Osteocyte (in vitro differentiated cells): ENCODE results near the gene PPP1R15A. TPM values are rescaled to one million over a fixed set of nuclear protein-coding genes. Genes with fewer than 3 reads are reported as not detected.
"Not testable (repeated sequence)": the region's sequence is repeated elsewhere in the genome, so short reads cannot be mapped to it uniquely, and the experiment has no call there.

Source experiments
- DNase-seq: peaks from one replicate; pipeline ENCODE4 v3.0.0; 2021; ENCODE audit warnings: mixed read lengths; ENCODE audit not compliant: unreplicated experiment; ENCODE audit errors: extremely low spot score
- H3K27ac Mint-ChIP-seq: one replicate; pipeline ENCODE4 v1.8.0; 2021; ENCODE audit warnings: mild to moderate bottlenecking, mixed read lengths; ENCODE audit not compliant: unreplicated experiment
- H3K27me3 Mint-ChIP-seq: one replicate; pipeline ENCODE4 v1.8.0; 2021; ENCODE audit warnings: mixed read lengths; ENCODE audit not compliant: unreplicated experiment
- H3K36me3 Mint-ChIP-seq: one replicate; pipeline ENCODE4 v1.8.0; 2021; ENCODE audit warnings: mixed read lengths; ENCODE audit not compliant: unreplicated experiment
- H3K4me1 Mint-ChIP-seq: one replicate; pipeline ENCODE4 v1.8.0; 2021; ENCODE audit warnings: mixed read lengths; ENCODE audit not compliant: unreplicated experiment
- H3K4me3 Mint-ChIP-seq: one replicate; pipeline ENCODE4 v1.8.0; 2021; ENCODE audit warnings: mild to moderate bottlenecking, moderate library complexity, mixed read lengths; ENCODE audit not compliant: unreplicated experiment
- H3K9me3 Mint-ChIP-seq: one replicate; pipeline ENCODE4 v1.8.0; 2021; ENCODE audit warnings: mixed read lengths; ENCODE audit not compliant: unreplicated experiment
- total RNA-seq: library from RNA; stranded (reverse); gene quantifications from 2 replicates; pipeline ENCODE4 v1.2.1, GENCODE V29; 2021
- TF ChIP-seq, protein P1 (sequence below): fragments of 200-600 bp; sonication (generic); IDR thresholded peaks from 2 replicates; pipeline ENCODE4 v1.5.0; 2021; ENCODE audit warnings: antibody characterized with exemption, mild to moderate bottlenecking, moderate library complexity

PPP1R15A gene
- total RNA-seq, 1 donor from 2014 or later: 118 TPM

DNA sequence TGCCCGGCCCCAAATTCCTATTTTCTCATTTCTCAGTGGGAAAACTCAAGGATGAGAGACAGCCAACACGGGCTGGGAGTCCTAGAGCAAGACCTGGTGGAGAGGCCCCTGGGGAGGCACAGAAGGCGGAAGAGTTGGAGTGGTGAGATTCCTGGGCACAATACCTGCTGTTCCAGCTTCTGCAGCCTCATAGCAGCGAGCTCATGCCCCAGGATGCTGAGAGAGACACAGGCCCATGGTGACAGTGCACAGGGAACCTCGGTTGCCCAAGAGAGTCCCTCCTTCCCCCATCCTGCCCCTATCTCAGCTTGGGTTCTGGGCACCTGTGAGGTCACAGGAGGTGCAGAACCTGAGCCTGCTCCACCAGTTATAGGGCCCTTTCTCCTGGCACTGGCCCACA is 25.0 kb downstream of the PPP1R15A start:
- TF ChIP-seq, protein P1, sequence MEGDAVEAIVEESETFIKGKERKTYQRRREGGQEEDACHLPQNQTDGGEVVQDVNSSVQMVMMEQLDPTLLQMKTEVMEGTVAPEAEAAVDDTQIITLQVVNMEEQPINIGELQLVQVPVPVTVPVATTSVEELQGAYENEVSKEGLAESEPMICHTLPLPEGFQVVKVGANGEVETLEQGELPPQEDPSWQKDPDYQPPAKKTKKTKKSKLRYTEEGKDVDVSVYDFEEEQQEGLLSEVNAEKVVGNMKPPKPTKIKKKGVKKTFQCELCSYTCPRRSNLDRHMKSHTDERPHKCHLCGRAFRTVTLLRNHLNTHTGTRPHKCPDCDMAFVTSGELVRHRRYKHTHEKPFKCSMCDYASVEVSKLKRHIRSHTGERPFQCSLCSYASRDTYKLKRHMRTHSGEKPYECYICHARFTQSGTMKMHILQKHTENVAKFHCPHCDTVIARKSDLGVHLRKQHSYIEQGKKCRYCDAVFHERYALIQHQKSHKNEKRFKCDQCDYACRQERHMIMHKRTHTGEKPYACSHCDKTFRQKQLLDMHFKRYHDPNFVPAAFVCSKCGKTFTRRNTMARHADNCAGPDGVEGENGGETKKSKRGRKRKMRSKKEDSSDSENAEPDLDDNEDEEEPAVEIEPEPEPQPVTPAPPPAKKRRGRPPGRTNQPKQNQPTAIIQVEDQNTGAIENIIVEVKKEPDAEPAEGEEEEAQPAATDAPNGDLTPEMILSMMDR: no peak
- Mint-ChIP-seq H3K9me3 (no peaks in the 10 kb centered on the region), H3K27ac (no peak overlapping the region), H3K4me1 (peaks cover 21% of the 10 kb centered on the region), H3K4me3 (no peak overlapping the region), H3K27me3 (no peaks in the 10 kb centered on the region), H3K36me3 (peaks cover 5% of the 10 kb centered on the region)
- DNase-seq: no peak

DNA sequence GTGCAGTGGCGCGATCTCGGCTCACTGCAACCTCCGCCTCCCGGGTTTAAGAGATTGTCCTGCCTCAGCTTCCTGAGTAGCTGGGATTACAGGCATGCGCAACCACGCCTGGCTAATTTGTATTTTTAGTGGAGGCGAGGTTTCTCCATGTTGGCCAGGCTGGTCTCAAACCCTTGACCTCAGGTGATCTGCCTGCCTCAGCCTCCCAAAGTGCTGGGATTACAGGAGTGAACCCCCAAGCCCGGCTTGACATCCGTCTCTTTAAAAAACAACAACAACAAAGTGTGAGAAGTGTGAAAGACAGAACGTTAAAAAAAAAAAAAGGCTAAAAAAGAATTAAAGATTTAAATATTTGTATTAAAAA is 27.1 kb downstream of the PPP1R15A start:
- peaks cover 26% of the 10 kb centered on the region for H3K4me1 Mint-ChIP-seq
- peak overlapping the region; percentile 97 for H3K27ac Mint-ChIP-seq
- H3K27me3 Mint-ChIP-seq, DNase-seq, H3K9me3 Mint-ChIP-seq, H3K36me3 Mint-ChIP-seq: not testable (repeated sequence)
- H3K4me3 Mint-ChIP-seq: peak overlapping the region; percentile 95

DNA sequence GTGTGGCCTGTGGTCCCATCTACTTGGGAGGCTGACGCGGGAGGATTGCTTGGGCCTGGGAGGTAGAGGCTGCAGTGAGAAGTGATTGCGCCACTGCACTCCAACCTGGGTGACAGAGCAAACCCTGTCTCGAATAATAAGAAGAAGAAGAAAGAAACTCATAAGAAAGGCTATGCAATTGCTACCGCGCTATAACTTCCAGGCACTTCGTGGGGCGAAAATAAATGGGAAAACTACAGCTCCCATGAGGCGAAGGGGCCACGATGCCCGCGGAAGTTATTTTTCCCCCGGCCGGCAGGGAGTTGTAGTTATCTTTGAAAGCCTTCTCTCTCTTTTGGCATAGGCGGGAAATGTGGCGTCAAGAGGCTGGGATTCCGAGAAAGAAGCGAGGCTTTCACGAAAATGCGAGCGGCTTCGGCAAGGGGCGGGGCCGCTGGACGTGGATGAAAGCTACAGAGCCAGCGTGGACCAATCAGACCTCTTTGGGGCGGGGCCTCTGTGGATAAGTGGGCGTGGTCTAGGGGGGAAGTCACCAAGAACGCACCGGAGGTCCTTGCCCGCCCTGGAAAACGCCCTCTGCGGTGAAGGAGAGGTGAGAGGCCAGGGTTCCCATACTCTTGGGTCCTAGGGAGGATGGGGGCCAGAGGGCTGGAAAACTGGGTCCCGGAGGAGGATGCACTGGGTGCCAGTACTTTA is 27.7 kb downstream of the PPP1R15A start, which contains the start of gene NUCB1:
TSS of gene NUCB1 (plus strand) at position 532 of the 696 bp plus-strand sequence. CDS start 485 bp downstream, outside the sequence.
- H3K4me3 Mint-ChIP-seq: peak within 1 kb of the TSS; percentile 95
- H3K27me3 Mint-ChIP-seq: no peaks in the 10 kb centered on the region
- peak; percentile 99 for DNase-seq
- H3K27ac Mint-ChIP-seq: peak within 1 kb of the TSS; percentile 97
- no peaks in the 10 kb centered on the region for H3K9me3 Mint-ChIP-seq
- peaks cover 9% of the 10 kb centered on the region for H3K36me3 Mint-ChIP-seq
- TF ChIP-seq, protein P1: peak; percentile 40
- peaks cover 26% of the 10 kb centered on the region for H3K4me1 Mint-ChIP-seq

DNA sequence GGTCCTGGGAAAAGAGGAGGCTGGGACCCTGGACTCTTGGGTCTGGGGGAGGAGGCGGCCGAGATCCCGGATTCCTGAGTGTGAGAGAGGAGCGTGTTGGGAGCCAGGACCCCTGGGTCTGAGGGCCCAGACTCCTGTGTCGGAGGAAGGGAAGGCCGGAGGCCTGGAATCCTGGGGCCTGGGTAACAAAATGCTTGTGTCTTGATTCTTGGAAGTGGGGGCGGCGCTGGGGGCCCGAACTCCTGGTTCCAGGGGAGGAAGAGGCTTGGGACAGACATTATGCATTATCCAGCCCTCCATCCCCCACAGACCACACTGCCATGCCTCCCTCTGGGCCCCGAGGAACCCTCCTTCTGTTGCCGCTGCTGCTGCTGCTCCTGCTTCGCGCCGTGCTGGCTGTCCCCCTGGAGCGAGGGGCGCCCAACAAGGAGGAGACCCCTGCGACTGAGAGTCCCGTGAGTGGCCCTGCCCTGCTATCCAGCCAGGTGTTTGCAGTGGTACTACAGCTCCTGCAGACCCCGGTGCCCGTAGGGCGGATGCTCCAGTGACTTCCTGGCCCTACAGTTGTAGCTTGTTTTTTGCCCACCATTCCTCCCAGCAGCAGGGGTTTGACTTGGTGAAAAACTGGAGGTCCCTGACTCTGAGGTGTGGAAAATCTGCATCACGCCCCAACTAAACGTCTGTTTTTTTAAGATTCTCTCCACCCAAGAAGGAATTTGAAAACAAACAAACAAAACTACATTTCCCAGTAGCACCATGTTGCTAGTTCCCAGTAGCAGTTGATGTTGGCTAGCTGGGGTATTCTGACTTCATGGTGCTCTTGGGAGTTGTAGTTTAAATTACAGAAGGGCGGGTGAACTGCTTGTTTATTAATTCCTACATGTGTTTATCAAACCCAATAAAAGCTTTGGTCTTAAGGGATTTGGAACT is 28.5 kb downstream of the PPP1R15A start:
- no peaks in the 10 kb centered on the region for H3K9me3 Mint-ChIP-seq
- H3K4me3 Mint-ChIP-seq: peak overlapping the region; percentile 95
- TF ChIP-seq, protein P1: no peak
- no peaks in the 10 kb centered on the region for H3K27me3 Mint-ChIP-seq
- no peak for DNase-seq
- peak overlapping the region; percentile 97 for H3K27ac Mint-ChIP-seq
- peaks cover 10% of the 10 kb centered on the region for H3K36me3 Mint-ChIP-seq
- H3K4me1 Mint-ChIP-seq: peaks cover 26% of the 10 kb centered on the region

DNA sequence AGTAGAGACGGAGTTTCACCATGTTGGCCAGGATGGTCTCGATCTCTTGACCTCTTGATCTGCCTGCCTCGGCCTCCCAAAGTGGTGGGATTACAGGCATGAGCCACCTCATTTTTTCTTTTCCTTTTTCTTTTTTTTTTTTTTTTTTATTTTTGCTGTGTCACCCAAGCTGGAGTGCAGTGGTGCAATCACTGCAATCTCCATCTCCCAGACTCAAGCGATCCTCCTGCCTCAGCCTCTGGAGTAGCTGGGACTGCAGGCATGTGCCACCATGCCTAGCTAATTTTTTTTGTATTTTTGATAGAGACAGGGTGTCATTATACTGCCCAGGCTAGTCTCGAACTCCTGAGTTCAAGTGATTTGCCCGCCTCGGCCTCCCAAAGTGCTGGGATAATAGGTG is 30.1 kb downstream of the PPP1R15A start:
- Mint-ChIP-seq H3K4me1 (peaks cover 26% of the 10 kb centered on the region), H3K4me3 (peak overlapping the region; percentile 18), H3K36me3 (peaks cover 17% of the 10 kb centered on the region)
- not testable (repeated sequence) for H3K27ac Mint-ChIP-seq, H3K9me3 Mint-ChIP-seq, DNase-seq, H3K27me3 Mint-ChIP-seq

DNA sequence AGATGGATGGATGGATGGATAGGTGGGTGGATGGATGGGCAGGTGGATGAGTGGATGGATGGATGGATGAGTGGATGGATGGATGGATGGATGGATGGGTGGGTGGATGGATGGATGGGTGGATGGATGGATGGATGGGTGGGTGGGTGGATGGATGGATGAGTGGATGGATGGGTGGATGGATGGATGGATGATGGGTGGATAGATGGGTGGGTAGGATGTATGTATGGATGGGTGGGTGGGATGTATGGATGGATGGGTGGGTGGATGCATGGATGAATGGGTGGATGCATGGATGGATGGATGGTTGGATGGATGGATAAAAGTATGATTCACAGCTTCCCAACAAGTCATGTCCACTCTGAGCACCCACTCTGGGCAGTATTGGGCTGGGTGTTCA is 31.6 kb downstream of the PPP1R15A start:
- H3K4me1 Mint-ChIP-seq: peaks cover 26% of the 10 kb centered on the region
- not testable (repeated sequence) for H3K27me3 Mint-ChIP-seq, DNase-seq, H3K4me3 Mint-ChIP-seq, H3K27ac Mint-ChIP-seq, H3K9me3 Mint-ChIP-seq
- H3K36me3 Mint-ChIP-seq: peaks cover 20% of the 10 kb centered on the region
